ENCODE measurements around the gene ADAMTSL4. TPM values are rescaled to one million over a fixed set of nuclear protein-coding genes. Genes with fewer than 3 reads are reported as not detected.

Gene ADAMTSL4
- under 1 TPM; 0.34 to 0.67 TPM for total RNA-seq

DNA sequence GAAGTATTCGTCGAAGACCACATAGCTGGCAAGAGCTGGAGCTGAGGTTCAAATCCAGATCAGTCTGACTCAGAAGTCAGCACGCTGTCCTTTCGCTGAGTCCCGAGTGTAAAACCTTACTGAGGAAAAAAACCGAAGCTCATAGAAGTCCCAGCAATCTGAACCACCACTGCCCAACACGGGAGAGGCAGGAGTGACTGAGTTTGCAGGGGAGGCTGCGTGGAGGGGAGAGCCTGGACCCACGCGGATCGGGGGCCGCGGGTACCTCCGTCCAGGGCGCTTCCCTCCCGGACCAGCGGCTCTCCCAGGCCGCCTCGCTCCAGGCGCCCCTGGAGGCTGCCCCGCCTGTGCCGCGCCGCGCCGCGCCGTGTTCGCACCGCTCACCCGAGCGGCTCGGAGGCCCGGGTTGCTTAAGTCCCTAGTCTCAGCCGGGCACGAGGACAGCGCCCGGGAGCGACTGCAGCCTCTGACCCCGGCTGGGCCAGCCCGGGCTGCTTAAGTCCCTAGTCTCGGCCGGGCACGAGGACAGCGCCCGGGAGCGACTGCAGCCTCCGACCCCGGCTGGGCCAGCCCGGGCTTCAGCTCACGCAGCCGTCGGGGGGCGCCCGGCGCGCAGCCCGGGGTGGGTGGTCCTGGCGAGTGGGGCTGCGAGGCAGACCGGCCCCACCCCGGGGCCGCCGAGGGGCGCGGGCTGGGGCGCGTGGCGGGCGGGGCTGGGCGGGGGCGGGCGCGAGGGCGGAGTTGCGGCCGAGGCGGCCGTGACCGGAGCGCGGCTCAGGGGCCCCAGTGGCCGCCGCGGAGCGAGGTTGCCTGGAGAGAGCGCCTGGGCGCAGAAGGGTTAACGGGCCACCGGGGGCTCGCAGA is at the start of gene ADAMTSL4:
ADAMTSL4 (plus strand) TSS at position 777 of the 864 bp plus-strand sequence. CDS start 2,881 bp downstream, outside the sequence.

GRCh38 chr1:150507912-150508864 is 41.0 kb upstream of the ADAMTSL4 start, which contains the start of gene ECM1:
TSS of gene ECM1 (plus strand) at chr1:150508109. CDS start at chr1:150508210, 101 bp downstream.

GRCh38 chr1:150515328-150516049 is 33.7 kb upstream of the ADAMTSL4 start, which contains the start of gene FALEC:
TSS of gene FALEC (plus strand) at chr1:150515752.

GRCh38 chr1:150579110-150579944 is 30.1 kb downstream of the ADAMTSL4 start, which contains the start of gene MCL1:
TSS of gene MCL1 (minus strand) at chr1:150579610. CDS start at chr1:150579530, 80 bp downstream.

Small RNA genes lying within 50 kb of the gene (small RNA-seq; reads per million reads assigned to genes)
- gene MIR4257: 0 reads per million in 2 donors
- gene RF00015: 0 reads per million in 2 donors
- gene RF00561: 0 to 0.04 reads per million in 2 donors
- 0 reads per million in 2 donors for gene RN7SL473P
- 0 reads per million in 2 donors for gene RN7SL600P

Other genes starting within 250 kb of the ADAMTSL4 start
- gene PRPF3, start 227.9 kb upstream of the ADAMTSL4 start, total RNA-seq: 10 to 100 TPM; 31.7 to 52.6 TPM
- gene RPRD2, start 185.3 kb upstream of the ADAMTSL4 start, total RNA-seq: 10 to 100 TPM in 1 of 2 donors, 1 to 10 TPM in 1; 9.6 to 11.7 TPM
- gene TARS2, start 62.0 kb upstream of the ADAMTSL4 start, total RNA-seq: 10 to 100 TPM; 28.9 to 34.3 TPM
- gene ECM1, start 41.3 kb upstream of the ADAMTSL4 start, total RNA-seq: 10 to 100 TPM; 53.9 to 61.9 TPM
- not detected for gene FALEC, start 33.7 kb upstream of the ADAMTSL4 start, total RNA-seq
- 100 to 1,000 TPM; 116 to 178 TPM for gene MCL1, start 30.2 kb downstream of the ADAMTSL4 start, total RNA-seq
- 10 to 100 TPM; 73.3 to 88.8 TPM for gene ENSA, start 80.2 kb downstream of the ADAMTSL4 start, total RNA-seq
- 10 to 100 TPM; 14.8 to 15.7 TPM for gene GOLPH3L, start 147.7 kb downstream of the ADAMTSL4 start, total RNA-seq
- under 1 TPM in 1 of 2 donors, not detected in 1; 0.34 TPM for gene HORMAD1, start 171.5 kb downstream of the ADAMTSL4 start, total RNA-seq
- gene CTSS, start 216.4 kb downstream of the ADAMTSL4 start, total RNA-seq: 10 to 100 TPM in 1 of 2 donors, 1 to 10 TPM in 1; 5.7 to 55.7 TPM

Data from melanocyte of skin (primary cell).